NCI-H2227 treated with DMSO at 0.1 percent for 48 hours (cell line): ENCODE measurements around the gene ARHGAP4.

ENCODE experiments used
- DNase-seq: peaks from one replicate; lab custom pipeline; 2025; lab: John Stamatoyannopoulos, UW

ARHGAP4 gene

DNA sequence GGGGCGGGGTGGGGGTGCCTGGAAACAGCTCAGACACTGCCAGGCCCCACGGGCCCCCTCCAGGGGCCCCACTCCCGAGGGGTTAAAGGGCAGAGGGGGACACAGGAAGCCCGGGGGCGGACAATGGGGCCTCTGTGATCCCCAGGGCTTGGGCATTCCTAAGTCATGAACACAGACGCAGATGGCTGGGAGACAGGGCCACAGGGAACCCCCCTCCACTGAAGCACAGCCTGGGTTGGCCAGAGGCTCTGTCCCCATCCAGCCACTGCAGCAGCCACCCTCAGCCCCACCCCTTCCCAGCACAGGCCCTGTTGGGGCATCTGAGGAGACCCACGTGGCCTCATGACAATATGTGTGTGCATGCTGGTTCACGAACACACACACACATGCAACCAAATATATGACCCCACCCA, 44.0 kb downstream of the ARHGAP4 start:
- no peak for DNase-seq

DNA sequence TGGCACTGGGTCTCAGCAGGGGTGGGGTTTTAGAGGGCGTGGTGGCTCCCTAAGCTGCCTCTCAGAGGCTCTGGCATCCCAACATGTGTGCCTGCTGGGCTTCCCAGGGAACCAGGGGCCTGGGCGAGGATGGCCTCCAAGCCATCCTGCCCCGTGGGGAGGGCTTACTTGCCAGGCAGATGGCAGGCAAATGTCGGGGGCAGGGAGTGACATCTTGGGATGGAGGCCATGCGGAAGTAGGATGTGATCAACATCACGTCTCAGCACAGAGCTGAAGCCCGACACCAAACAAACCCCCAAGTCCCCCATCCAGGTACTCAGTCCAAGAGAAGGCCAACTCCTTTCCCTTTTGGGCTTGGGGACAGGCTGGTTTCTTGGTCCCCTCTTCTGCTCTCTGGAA, 44.8 kb downstream of the ARHGAP4 start:
- no peak for DNase-seq

DNA sequence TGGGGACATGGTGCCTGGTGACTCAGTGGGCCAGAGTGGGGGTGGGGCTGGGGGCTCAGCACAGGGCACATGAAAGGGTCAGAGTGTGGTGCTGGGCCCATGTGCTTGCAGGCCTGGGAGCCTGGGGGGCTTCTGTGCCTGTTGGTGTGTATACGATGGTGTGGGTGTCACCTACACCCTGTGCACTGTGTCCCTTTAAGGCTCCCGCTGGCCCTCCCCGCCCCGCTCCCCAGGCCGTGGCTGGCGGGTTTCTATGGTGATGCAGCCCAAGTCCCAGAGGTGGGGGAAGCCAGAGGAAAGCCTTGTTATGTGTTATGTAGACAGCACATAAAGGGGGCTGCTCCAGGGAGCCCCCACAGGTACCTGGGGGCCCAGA, 45.6 kb downstream of the ARHGAP4 start:
- peak; percentile 2 for DNase-seq

DNA sequence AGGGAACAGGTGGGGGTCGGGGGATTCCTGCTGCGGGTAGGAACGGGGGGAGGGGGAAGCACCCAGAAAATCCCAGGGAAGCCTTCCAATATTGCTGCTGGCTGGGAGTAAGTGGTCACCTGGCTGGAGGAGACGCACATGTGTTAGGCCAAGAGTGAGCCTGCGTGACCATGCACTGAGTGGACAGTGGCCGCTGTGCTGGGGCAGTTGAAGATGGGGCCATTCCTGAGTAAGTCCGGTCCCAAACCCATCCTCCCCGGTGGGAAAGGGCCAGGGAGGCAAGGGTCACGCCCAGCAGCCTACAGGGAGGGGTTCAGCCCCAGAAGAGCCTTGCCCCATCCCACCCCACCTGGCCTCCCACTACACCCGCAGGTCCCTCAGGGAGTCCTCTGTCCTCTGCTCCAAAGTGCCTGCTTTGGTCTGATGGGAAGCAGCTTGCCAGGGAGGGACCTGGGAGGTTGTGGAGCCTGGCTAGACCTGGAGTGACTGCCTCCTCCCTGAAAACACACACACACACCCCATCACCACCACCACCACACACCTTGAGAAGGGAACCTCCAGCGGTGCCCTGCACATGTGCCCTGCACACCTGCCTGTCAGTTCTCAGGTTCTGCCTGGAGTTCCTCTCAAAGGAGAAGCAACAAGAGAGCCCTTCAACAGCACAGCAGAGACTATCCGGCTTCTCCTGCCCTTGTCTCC, 46.2 kb downstream of the ARHGAP4 start:
- no peak for DNase-seq

DNA sequence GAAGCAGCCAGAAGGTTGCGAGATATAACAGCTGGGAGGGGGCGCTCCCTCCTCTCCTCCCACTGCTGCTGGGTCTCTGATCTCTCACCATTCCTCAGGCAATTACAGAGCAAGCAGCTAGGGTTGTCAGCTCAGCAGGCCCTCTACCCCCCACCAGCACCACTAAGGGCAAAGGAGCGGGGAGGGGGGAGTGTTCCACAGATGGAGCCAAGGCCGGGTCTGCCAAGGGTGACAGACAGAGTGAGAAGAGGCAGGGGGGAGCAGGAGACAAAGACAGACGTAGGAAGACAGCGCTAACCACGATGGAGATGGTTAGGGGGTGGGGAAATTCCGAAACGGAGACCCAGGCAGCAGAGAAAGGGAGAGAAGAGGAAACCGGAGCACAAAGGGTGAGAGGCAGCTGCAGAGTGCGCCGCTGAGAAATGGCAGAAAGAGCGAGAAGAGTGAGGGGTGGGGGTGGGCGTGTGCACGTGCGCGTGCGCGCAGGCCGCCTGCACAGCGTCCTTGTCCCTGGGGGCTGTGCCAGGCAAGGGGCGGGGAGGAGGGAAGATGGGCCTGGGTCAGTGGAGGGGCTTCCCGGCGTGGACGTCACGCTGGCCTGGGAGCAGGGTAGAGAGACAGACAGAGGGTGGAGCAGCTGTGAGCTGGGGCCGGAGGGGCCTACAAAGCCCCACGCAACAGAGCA, 47.0 kb downstream of the ARHGAP4 start:
- peak; percentile 81 for DNase-seq

DNA sequence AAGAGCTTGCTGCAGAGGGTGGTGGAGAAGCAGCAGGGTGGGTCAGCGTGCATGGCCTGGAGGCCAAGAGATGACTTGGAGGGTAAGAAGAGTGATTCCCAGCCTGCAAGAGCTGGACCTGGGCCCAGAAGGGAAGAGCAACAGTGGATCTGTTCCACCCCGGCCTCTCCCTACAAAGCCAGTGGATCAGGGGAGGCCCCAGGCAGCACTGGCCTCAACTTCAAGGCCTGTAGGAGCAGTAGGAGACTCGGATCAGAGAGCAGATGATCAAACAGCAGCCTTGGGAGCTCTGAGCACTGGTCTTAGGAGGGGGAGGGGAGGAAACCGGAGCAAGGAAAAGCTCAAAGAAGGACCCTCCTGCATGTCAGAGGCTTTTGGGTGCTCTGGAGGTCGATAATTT, 47.7 kb downstream of the ARHGAP4 start:
- peak; percentile 4 for DNase-seq

DNA sequence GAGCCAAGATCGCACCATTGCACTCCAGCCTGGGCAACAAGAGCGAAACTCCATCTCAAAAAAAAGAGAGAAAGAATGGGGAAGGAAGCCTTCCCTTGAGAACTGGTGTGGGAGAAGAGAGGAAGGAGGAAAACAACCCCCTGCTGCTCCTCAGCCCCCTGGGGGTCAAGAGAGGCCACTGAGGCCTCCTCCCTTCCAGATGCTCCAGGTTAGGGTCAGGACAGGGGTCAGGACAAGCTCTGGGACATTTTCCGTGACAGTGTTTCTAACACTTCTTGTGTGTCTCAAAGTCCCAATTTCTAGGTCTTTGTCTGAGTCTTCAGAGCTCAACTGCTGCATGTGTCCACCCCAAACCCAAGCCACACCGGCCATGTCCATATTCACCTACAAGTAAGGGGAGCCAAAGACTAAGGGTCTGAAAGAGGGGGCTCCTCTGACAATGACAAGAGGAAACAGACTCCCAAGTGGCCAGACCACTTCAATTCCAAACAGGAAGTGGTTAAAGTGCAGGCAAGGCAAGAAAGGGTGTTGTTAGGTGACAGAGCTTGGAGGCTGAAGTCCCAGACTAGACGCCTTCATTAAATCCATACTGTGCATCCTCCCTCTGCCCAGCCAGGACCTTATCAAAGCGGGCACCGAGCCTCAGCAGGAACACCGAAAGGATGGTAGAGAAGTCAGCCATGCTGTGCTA, 48.3 kb downstream of the ARHGAP4 start:
- no peak for DNase-seq

DNA sequence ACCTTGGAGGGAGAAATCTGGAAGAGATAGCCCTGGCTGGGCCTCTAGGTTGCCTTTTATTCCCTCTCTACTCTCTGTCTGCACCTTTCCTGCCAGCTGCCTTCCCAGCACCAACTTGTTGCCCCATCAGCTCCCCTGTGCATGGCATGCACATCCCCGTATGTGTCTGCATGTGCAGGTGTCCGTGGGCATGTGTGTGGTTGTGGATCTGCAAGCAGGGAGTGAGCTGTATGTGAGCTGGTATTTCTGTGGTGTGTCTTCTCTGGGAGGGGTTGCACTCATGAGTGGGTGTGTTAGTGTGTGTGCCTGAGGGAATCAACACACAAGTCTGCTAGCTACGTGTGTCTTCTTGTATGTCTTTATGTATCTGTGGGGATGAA, 50.0 kb downstream of the ARHGAP4 start:
- DNase-seq, result peak; percentile 25

DNA sequence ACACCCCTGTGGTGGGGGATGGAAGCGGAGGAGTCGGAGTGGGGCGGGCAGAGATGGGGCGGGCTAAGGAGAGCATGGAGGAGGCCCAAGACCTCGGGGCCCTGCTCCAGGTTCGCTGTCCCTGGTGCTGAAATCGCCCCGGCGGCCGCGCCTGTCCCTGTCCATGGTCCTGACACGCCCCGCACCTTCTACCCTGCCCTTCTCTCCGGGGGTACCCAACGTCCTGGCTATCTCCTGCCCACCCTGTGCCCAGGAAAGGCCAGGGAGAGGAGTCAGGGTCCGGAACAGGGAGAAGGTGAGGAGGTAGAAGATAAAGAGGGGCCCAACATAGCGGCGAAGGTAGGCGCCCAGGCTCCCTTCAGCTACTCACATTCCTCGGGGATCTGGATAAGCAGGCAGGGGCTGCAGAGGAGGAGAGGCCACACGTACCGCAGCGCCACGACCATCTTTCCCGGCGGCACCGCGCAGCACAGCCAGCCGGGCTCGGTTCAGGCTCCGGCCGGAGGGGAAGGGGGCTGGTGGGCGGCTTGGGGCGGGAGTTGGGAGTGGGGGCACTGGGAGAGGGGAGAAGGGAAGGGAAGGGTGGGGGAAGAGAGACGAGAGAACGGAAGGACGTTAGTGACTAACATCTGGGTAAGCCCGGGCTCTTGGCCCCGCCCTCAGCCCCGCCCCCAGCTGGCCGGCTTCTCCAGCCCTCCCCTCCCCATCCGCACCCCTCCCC, 50.5 kb downstream of the ARHGAP4 start:
- DNase-seq, result peak; percentile 46

DNA sequence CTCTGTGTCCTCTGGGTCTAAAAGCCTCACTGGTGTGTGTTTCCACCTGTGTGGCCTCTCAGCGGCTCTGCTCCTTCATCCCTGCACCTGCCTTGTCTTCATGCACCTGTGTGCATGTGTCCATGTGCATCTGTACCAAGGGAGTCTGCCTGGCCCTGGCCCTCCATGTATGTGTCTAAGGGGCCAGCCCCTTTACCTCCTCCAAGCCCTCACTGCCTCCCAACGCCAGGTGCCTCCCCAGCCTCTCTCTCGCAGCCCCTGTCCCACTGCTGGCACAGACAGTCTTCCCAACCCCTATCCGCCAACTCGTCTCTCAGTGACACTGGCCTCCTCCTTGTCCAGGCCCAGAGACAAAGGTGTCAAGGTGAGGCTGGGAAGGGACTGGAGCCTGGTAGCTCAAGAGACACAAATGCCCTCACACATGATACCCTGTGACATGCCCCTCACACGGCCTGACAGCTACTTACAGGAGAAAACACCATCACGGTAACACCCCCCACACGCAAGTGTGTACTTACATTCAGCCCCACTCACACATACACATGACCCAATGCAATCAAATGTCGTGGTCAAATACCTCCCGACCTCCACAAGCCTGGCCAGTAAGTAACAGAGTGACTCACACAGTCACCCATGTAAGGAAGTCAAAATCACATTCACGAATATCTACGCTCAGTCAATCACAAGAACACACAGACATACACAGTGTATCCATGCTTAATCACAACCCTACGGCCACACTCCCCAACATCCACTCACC, 51.5 kb downstream of the ARHGAP4 start:
- DNase-seq, result no peak

DNA sequence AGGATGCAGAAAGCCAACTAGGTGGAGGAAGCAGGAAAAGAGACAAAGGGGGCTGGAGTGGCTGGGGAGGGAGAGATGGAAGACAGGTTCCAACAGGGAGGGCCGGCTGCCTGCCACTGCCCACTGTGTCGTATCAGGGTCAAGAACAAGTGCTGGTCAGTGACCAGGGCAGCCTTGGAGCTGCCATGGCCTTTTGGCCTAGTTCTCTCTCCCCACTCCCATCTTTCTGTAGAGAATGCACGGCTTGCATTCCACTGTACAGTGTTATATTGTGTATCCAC, 52.0 kb downstream of the ARHGAP4 start:
- DNase-seq, result no peak

DNA sequence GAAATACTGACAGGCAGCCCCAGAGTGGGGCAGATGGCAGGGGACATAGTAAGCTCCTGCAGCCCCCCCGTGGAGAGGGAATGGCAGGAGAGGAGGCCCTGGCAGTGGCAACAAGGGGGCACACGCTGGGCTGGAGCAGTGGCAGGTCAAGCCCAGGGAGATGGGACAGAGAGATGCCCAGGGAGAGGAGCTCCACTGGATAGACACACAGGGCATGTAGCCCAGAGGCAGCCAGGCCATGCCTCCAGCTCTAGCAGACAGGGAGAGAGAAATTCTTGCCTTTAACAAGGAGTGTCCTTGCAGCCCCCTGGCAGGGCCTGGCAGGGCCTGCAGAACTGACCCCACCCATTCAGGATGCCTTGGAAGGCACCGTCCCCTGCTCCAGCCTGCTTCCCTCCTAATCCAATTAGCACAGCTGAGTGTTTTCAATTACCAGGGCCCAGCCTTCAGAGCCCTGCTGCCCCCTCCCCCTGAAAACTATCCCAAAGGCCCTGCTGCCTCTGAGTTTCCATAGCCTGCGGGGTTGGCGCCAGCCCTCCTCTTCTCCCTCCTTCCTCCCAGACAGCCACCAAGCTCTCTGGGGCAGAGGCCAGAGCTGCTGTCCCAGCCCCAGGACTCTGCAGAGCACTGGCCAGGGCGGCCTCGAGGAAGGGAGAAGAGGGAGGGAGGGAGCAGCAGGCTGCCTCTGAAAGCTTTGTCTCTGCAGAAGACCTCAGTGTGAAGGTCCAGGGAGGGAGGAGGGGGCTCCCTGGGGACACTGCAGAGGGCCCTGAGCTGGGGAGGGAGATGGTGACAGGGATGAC, 52.6 kb downstream of the ARHGAP4 start:
- DNase-seq, result peak; percentile 16

DNA sequence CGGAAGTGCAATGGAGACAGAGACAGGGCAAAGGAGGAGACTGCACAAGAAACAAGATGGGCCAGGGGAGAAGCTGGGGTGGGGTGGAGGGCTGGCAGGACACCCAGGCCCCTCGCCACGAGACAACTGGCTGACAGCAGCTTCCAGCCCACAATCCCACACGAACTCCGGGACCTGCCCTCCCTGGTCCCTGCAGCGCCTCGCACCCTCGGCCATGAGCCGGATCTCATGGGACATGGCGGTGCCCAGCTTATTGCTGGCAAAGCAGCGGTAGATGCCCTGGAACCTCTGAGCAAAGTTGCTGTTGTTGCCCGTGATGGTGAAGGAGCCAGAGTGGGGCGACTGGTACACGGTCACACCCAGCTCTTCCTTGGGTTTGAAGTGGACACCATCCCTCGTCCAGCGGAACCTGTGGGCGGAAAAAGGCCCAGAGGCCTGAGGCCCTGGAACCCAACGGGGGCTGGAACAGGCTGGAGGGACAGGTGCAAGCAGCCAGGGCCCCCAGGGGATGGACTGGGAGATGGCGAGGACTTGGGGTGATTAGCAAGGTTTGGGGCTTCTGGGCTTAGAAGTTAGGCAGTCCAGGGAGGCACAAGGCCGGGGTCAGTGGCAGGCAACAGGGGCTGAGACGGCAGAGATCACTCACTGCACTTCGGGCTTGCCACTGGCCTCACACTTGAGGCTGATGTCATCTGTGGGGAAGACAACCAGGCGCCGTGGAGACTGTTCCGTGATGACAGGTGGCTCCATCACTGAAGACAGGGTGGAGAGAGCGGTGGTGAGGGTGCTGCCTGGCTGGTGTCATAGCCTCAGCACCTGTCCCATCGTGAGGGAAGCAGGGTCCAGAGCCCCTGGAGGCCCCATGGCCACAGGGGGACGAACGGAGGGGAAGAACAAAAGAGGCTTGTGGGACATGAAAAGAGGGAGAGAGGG, 53.9 kb downstream of the ARHGAP4 start:
- no peak for DNase-seq

DNA sequence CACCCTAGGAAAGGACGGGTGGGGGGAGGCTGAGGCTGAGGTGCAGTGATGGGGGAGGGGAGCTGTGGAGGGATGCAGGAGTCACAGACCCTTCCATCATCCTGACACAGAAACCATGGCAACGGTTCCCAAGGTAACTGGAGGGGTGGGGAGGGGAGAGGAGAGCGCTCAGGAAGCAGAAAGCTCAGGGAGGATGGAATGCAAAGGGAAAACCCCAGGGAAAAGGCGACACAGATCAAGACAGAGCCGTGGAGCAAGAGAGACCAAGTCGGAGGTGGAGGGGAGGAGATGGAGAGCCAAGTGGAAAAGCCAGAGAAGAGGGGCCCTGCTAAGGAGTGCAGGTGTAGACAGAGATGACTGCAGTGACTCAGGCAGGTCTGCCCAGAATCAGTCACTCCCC, 54.6 kb downstream of the ARHGAP4 start:
- peak; percentile 48 for DNase-seq

DNA sequence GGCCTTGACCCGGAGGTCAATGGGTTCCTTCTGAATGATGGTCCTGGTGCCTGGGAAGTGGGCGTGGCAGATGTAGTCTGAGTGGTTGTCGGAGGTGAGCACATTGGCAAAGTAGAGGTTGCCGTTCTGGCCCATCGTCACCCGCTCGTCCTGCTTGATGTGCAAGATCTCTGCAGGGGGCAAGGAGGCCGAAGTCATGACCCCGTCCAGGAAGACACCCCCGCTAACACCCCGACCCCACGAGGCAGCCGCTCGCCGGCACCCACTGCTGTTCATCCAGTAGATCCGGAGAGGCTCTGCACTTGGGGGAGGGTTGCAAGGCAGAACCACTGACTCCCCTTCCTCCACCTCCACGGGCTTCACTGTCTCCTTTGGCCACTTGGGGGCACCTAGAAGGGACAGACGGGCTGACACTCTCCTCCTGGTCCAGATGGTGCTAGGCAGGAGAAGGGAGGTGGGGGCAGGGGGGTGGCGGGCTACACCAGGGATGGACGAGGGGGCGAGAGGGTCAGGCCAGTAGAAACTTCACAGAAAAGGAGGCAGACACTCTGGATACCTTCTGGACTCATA, 55.2 kb downstream of the ARHGAP4 start:
- no peak for DNase-seq

DNA sequence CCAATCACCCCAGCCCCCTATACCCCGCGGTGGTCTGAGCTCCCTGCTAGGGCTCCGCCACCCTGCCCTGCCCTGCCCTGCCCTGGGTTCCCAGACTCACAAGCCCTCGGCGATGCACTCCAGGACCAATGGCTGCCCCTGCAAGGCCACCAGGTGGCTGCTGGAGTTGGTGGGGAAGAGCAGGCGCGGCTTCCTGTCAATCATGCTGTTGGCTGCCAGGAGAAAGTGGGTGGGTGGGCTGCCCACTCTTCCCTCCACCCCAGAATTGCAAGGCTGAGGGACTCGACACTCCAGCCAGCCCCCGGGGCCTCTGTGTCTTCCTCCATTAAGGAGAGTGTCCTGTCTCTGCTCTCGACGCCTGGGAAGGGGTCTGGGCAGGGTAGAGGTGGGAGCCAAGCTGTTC, 55.8 kb downstream of the ARHGAP4 start:
- DNase-seq, result no peak

DNA sequence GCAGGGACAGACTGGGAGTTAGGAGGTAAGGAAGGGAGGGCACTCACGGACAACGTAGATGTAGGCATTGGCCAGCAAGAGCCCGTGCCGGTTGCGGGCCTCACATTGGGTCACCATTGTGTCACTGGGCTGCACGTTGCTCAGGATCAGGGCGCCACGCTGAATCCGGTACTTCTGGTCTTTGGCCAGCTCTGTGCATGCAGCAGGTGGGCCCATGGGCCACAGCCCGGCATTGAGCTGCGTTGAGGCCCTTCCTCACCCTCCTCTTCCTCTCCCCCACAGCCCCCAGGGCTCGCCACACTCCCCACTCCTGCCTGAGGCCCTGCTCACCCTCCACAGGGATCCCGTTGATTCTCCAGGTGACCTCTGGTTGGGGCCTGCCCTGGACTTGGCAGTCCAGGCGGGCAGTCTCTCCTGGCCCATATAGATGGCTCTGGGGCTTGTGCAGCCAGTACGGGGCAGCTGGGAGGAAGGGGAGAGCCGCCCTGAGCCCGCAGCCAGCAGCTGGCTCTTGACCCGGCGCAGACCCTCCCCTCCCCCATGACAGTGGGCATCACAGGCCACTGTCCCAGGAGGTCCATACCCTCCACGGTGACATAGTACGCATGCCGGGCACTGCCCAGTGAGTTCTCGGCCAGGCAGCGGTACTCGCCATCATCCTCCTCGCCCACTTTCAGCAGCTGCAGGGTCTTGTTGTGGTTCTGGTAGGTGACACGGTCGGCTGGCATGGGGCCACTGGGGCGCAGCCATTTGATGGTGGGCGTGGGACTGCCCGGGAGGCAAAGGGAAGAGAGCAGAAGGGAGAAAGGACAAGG, 56.4 kb downstream of the ARHGAP4 start:
- DNase-seq, result no peak

DNA sequence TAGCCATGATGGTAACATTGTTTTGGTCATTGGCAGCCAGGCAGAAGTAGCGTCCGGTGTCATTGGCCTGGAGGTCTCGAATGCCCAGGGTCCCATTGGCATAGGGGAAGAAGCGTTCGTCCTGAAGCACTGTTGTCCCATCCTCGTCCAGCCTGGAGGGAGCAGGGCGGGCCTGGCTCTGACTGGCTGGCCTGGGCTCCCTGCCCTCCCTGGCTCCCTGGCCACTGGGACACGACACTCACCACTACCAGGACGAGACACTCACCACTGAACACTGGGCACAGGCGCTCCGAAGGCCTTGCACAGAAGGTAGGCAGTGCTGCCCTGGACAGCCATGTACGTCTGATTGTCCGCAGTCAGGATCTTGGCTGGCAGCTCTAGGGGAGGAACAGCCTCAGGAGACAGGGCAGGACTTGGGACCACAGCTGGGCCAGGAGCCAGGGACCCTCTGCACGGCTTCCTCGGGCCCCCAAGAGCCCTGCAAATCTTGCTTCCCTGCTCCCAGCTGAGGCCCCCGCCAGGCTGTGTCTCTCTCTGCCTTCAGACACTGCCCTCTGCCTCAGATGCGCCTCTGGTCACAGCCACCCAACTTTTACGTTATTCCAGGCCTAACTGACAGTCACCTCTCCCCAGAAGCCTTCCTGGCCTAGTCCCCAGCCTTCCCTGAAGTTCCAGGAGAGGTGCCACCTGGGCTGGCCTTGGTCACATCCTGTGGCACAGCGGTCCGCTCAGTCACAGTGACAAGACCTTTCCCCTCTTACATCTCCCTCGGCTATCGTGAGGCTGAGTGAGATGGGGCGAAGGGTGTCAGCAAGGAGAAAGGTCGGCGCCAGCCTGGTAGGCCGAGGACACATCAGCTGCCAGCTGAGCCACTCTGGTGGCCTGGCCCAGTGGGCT, 57.2 kb downstream of the ARHGAP4 start:
- no peak for DNase-seq
